ENCODE results near the gene NMUR2.

Gene NMUR2, protein sequence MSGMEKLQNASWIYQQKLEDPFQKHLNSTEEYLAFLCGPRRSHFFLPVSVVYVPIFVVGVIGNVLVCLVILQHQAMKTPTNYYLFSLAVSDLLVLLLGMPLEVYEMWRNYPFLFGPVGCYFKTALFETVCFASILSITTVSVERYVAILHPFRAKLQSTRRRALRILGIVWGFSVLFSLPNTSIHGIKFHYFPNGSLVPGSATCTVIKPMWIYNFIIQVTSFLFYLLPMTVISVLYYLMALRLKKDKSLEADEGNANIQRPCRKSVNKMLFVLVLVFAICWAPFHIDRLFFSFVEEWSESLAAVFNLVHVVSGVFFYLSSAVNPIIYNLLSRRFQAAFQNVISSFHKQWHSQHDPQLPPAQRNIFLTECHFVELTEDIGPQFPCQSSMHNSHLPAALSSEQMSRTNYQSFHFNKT

DNA sequence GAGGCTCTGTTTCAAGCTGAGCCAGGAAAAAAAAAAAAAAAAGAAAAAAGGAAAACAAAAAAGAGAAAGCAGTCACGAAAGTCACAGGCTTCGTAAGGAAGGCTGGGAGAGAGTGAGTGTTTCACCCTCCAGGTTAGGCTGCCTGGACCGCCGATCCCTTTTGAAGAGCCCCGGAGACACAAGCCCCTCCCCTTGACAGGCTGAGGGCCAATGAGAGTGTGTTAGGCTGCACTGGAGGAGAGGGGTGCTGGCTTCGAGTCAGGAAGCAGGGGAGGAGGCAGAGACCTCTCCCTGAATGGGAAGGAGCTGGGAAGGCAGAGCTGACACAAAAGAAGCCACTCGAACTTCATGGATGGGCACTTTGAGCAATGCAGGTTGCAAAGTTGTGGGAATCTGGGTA is at the start of gene NMUR2:
Gene NMUR2, minus strand, starts transcription at position 135 of the 400 bp plus-strand sequence. CDS start 166 bp downstream, outside the sequence.
- Histone ChIP-seq H4K20me1 (ENCODE audit: insufficient read depth, low read length) (no peaks in the 10 kb centered on the region), H3F3A (ENCODE audit: insufficient read depth, low read length) (no peaks in the 10 kb centered on the region), H3K79me2 (ENCODE audit: low read length) (no peaks in the 10 kb centered on the region), H3K4me3 (ENCODE audit: low read length) (no peak within 1 kb of the TSS), H3K27ac (ENCODE audit: low read length) (no peak within 1 kb of the TSS), H3K9me3 (replicated peaks; ENCODE audit: insufficient read depth, low read length) (no peaks in the 10 kb centered on the region), H3K4me1 (ENCODE audit: low read length) (no peaks in the 10 kb centered on the region), H2AFZ (ENCODE audit: low read length) (no peak within 1 kb of the TSS), H3K9ac (ENCODE audit: low read length) (no peak within 1 kb of the TSS), H3K36me3 (replicated peaks; ENCODE audit: insufficient read depth, low read length) (no peaks in the 10 kb centered on the region), H3K9me2 (replicated peaks; ENCODE audit: insufficient read depth, low read length) (no peaks in the 10 kb centered on the region), H3K4me2 (ENCODE audit: low read depth, low read length) (no peak within 1 kb of the TSS), H3K27me3 (replicated peaks; ENCODE audit: insufficient read depth, low read length) (peaks cover 3% of the 10 kb centered on the region)
- DNase-seq, result no peak
- no peak for TF ChIP-seq EZH2phosphoT487 (IDR thresholded peaks at IDR 0.05; ENCODE audit: low read length)

DNA sequence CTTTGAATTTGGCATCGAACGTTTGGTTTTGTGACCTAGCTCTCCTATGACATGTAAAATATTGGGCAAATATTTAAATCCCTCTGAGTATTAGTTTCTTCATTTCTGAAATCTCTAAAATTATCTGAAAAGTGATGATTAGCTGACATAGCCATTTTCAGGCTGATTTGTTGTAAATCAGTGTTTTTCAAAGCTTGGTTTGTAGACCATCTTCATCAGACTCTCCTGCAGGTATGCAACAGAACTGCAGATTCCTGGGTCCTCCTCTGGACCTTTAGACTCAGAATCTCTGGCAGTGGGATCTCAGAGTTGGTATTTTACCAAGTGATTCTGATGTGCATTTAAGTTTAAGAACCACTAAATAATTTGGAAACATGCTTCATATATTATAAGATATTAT is 38.9 kb upstream of the NMUR2 start:
- Histone ChIP-seq H3K9me3 (replicated peaks; ENCODE audit: insufficient read depth, low read length) (no peaks in the 10 kb centered on the region), H3K9ac (ENCODE audit: low read length) (no peak overlapping the region), H2AFZ (ENCODE audit: low read length) (no peak overlapping the region), H4K20me1 (ENCODE audit: insufficient read depth, low read length) (no peaks in the 10 kb centered on the region), H3K4me2 (ENCODE audit: low read depth, low read length) (no peak overlapping the region), H3K4me1 (ENCODE audit: low read length) (no peaks in the 10 kb centered on the region), H3K27ac (ENCODE audit: low read length) (no peak overlapping the region), H3F3A (ENCODE audit: insufficient read depth, low read length) (no peaks in the 10 kb centered on the region), H3K4me3 (ENCODE audit: low read length) (no peak overlapping the region), H3K79me2 (ENCODE audit: low read length) (no peaks in the 10 kb centered on the region), H3K27me3 (replicated peaks; ENCODE audit: insufficient read depth, low read length) (no peaks in the 10 kb centered on the region), H3K9me2 (replicated peaks; ENCODE audit: insufficient read depth, low read length) (no peaks in the 10 kb centered on the region), H3K36me3 (replicated peaks; ENCODE audit: insufficient read depth, low read length) (no peaks in the 10 kb centered on the region)
- DNase-seq, result no peak
- TF ChIP-seq EZH2phosphoT487 (IDR thresholded peaks at IDR 0.05; ENCODE audit: low read length) (no peak), EZH2 (optimal IDR thresholded peaks at IDR 0.05; ENCODE audit: low read depth, low read length) (no peak)
- TF ChIP-seq, protein P1, sequence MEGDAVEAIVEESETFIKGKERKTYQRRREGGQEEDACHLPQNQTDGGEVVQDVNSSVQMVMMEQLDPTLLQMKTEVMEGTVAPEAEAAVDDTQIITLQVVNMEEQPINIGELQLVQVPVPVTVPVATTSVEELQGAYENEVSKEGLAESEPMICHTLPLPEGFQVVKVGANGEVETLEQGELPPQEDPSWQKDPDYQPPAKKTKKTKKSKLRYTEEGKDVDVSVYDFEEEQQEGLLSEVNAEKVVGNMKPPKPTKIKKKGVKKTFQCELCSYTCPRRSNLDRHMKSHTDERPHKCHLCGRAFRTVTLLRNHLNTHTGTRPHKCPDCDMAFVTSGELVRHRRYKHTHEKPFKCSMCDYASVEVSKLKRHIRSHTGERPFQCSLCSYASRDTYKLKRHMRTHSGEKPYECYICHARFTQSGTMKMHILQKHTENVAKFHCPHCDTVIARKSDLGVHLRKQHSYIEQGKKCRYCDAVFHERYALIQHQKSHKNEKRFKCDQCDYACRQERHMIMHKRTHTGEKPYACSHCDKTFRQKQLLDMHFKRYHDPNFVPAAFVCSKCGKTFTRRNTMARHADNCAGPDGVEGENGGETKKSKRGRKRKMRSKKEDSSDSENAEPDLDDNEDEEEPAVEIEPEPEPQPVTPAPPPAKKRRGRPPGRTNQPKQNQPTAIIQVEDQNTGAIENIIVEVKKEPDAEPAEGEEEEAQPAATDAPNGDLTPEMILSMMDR (IDR thresholded peaks at IDR 0.05; ENCODE audit: low read length), result no peak

DNA sequence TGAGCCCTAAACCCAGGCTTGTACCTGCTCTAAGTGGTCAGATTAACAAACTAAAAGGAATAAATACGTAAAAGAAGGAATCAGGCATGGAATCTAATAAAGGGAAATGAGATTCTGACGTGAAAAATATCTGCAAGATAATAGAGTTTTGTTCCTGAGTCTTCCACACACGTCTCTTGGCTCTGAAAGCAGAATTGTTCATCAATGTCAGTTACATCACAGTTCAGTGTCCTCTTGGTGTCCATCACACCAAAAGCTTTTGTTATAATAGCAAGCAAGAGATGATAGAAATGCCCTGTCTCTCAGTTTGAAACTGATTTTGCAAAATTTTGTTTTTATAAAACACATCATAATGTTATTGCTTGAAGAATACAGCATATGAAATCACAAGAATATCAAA is 34.7 kb upstream of the NMUR2 start:
- H3K4me3 ChIP-seq (ENCODE audit: low read length), result no peak overlapping the region
- no peaks in the 10 kb centered on the region for H3K4me1 ChIP-seq (ENCODE audit: low read length)
- no peaks in the 10 kb centered on the region for H4K20me1 ChIP-seq (ENCODE audit: insufficient read depth, low read length)
- H3K4me2 ChIP-seq (ENCODE audit: low read depth, low read length), result no peak overlapping the region
- no peak overlapping the region for H2AFZ ChIP-seq (ENCODE audit: low read length)
- TF ChIP-seq EZH2 (optimal IDR thresholded peaks at IDR 0.05; ENCODE audit: low read depth, low read length) (no peak), EZH2phosphoT487 (IDR thresholded peaks at IDR 0.05; ENCODE audit: low read length) (no peak)
- TF ChIP-seq, protein P1 (IDR thresholded peaks at IDR 0.05; ENCODE audit: low read length), result no peak
- H3K9ac ChIP-seq (ENCODE audit: low read length), result no peak overlapping the region
- no peaks in the 10 kb centered on the region for H3K27me3 ChIP-seq (replicated peaks; ENCODE audit: insufficient read depth, low read length)
- no peaks in the 10 kb centered on the region for H3K9me2 ChIP-seq (replicated peaks; ENCODE audit: insufficient read depth, low read length)
- DNase-seq, result no peak
- no peaks in the 10 kb centered on the region for H3K36me3 ChIP-seq (replicated peaks; ENCODE audit: insufficient read depth, low read length)
- H3K79me2 ChIP-seq (ENCODE audit: low read length), result no peaks in the 10 kb centered on the region
- no peaks in the 10 kb centered on the region for H3F3A ChIP-seq (ENCODE audit: insufficient read depth, low read length)
- H3K27ac ChIP-seq (ENCODE audit: low read length), result no peak overlapping the region
- H3K9me3 ChIP-seq (replicated peaks; ENCODE audit: insufficient read depth, low read length), result no peaks in the 10 kb centered on the region

DNA sequence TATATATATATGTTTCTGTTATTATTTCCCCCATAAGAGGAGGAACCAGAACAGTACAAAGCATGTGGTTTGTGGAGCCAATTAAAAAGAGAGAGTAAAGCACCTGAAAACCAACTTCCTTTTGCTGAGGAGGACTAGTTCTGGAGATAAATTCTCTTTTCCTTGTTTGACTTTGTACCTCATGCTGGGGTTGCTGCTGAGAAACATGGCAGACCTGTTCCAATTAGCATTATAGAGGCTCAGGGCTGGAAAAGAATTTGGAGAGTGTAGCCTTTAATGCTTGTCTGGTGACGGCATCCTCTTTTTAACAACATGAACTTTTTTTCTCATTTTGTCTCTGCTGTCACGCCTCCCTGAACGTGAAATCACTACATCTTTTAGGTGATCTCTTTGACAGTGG is 32.8 kb upstream of the NMUR2 start:
- Histone ChIP-seq H3K9ac (ENCODE audit: low read length) (no peak overlapping the region), H2AFZ (ENCODE audit: low read length) (no peak overlapping the region), H3K4me3 (ENCODE audit: low read length) (no peak overlapping the region), H3K36me3 (replicated peaks; ENCODE audit: insufficient read depth, low read length) (no peaks in the 10 kb centered on the region), H3K9me3 (replicated peaks; ENCODE audit: insufficient read depth, low read length) (no peaks in the 10 kb centered on the region), H3F3A (ENCODE audit: insufficient read depth, low read length) (no peaks in the 10 kb centered on the region), H3K4me1 (ENCODE audit: low read length) (no peaks in the 10 kb centered on the region), H4K20me1 (ENCODE audit: insufficient read depth, low read length) (no peaks in the 10 kb centered on the region), H3K27ac (ENCODE audit: low read length) (no peak overlapping the region), H3K27me3 (replicated peaks; ENCODE audit: insufficient read depth, low read length) (no peaks in the 10 kb centered on the region), H3K9me2 (replicated peaks; ENCODE audit: insufficient read depth, low read length) (no peaks in the 10 kb centered on the region), H3K79me2 (ENCODE audit: low read length) (no peaks in the 10 kb centered on the region), H3K4me2 (ENCODE audit: low read depth, low read length) (no peak overlapping the region)
- TF ChIP-seq EZH2 (optimal IDR thresholded peaks at IDR 0.05; ENCODE audit: low read depth, low read length) (no peak), EZH2phosphoT487 (IDR thresholded peaks at IDR 0.05; ENCODE audit: low read length) (no peak)
- TF ChIP-seq, protein P1 (IDR thresholded peaks at IDR 0.05; ENCODE audit: low read length), result no peak
- DNase-seq, result no peak

Measured in MM.1S (cell line).